Calu3 (cell line): Measurements from ENCODE around the gene ITPKA. TPM values are rescaled to one million over a fixed set of nuclear protein-coding genes. Genes with fewer than 3 reads are reported as not detected.

Source experiments
- BruUV-seq: library from RNA; stranded (reverse); fragments of 400-500 nt; replicated peaks from 2 replicates; lab custom pipeline; 2021; lab: Mats Ljungman, UMichigan
- CTCF ChIA-PET: fragments of 300-600 bp; sonication (Branson Sonifier 250); formaldehyde crosslinking; loops from one replicate; lab custom pipeline; 2022; ENCODE audit warnings: antibody characterized with exemption; lab: Charles Lee
- DNase-seq: peaks from one replicate; pipeline ENCODE4 v3.0.0; 2022
- H3K27ac Mint-ChIP-seq: one replicate; pipeline ENCODE4 v1.8.0; 2022; ENCODE audit warnings: mixed read lengths; ENCODE audit not compliant: unreplicated experiment
- H3K27me3 Mint-ChIP-seq: one replicate; pipeline ENCODE4 v1.8.0; 2022; ENCODE audit warnings: mixed read lengths; ENCODE audit not compliant: unreplicated experiment
- H3K36me3 Mint-ChIP-seq: one replicate; pipeline ENCODE4 v1.8.0; 2022; ENCODE audit warnings: mild to moderate bottlenecking, moderate library complexity, mixed read lengths; ENCODE audit not compliant: insufficient read depth, unreplicated experiment
- H3K4me1 Mint-ChIP-seq: one replicate; pipeline ENCODE4 v1.8.0; 2022; ENCODE audit warnings: mild to moderate bottlenecking, low read depth, mixed read lengths; ENCODE audit not compliant: unreplicated experiment
- H3K4me3 Mint-ChIP-seq: one replicate; pipeline ENCODE4 v1.8.0; 2022; ENCODE audit warnings: mild to moderate bottlenecking, low read depth, moderate library complexity, mixed read lengths; ENCODE audit not compliant: unreplicated experiment
- H3K9me3 Mint-ChIP-seq: one replicate; pipeline ENCODE4 v1.8.0; 2022; ENCODE audit warnings: low read depth, mixed read lengths; ENCODE audit not compliant: unreplicated experiment
- CTCF ChIP-seq: fragments of 200-600 bp; IDR thresholded peaks from one replicate; pipeline ENCODE4 v1.8.0; 2022; ENCODE audit warnings: antibody characterized with exemption; ENCODE audit not compliant: unreplicated experiment
- intact Hi-C: fragments of 100-400 bp; cut with micrococcal nuclease; formaldehyde crosslinking; loops from one replicate; pipeline ENCODE4 v1.10.0; 2022; ENCODE audit not compliant: unreplicated experiment
- total RNA-seq: library from RNA; stranded (reverse); gene quantifications from 2 replicates; pipeline ENCODE4 v1.2.3, GENCODE V29; 2022

ITPKA gene
- total RNA-seq, 1 experiment from 2014 or later = 0.68 TPM

GRCh38 chr15:41521614-41522013 is 27.9 kb downstream of the ITPKA start:
- no TSS peak for BruUV-seq
- no peak for DNase-seq
- Mint-ChIP-seq H3K27me3 (no peaks in the 10 kb centered on the region), H3K36me3 (peaks cover 22% of the 10 kb centered on the region), H3K4me3 (no peak overlapping the region), H3K9me3 (no peaks in the 10 kb centered on the region), H3K27ac (no peak overlapping the region), H3K4me1 (no peaks in the 10 kb centered on the region)
- intact Hi-C loops = no loop called here
- CTCF ChIA-PET = no interaction called here
- no peak for TF ChIP-seq CTCF

DNA sequence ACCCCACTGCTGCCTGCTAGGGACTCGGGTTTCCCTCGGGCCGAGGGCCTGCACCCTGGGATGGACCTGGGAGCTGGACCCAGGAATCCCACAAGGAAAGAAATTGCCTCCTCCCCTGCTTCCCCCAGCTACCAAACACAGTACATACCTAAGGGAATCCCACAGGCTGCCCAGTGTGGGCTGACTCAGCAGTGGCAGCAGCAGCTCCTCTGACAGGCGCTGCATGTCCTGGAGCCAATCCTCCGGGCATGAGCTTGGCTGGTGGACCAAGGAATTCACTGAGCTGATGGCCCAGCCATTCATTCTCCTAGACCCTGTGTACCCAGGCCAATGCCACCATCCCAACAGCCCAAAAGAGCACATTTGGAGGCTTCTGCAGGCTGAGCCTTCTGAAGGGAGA is 29.4 kb downstream of the ITPKA start:
- TF ChIP-seq CTCF = no peak
- Mint-ChIP-seq H3K36me3 (peaks cover 12% of the 10 kb centered on the region), H3K27me3 (no peaks in the 10 kb centered on the region), H3K27ac (no peak overlapping the region), H3K4me3 (no peak overlapping the region), H3K9me3 (no peaks in the 10 kb centered on the region), H3K4me1 (no peaks in the 10 kb centered on the region)
- CTCF ChIA-PET = no interaction called here
- intact Hi-C loops = no loop called here
- no peak for DNase-seq
- BruUV-seq = no TSS peak

- H3K36me3 Mint-ChIP-seq = peaks cover 9% of the 10 kb centered on the region
- no peaks in the 10 kb centered on the region for H3K4me1 Mint-ChIP-seq
- no peaks in the 10 kb centered on the region for H3K9me3 Mint-ChIP-seq
- intact Hi-C loops = no loop called here
- no TSS peak for BruUV-seq
- no peak overlapping the region for H3K4me3 Mint-ChIP-seq
- no peaks in the 10 kb centered on the region for H3K27me3 Mint-ChIP-seq
- DNase-seq = no peak
- no peak for TF ChIP-seq CTCF
- CTCF ChIA-PET = no interaction called here
- H3K27ac Mint-ChIP-seq = no peak overlapping the region
Measured at GRCh38 chr15:41530363-41530956, 36.8 kb downstream of the ITPKA start.

- no peaks in the 10 kb centered on the region for H3K27me3 Mint-ChIP-seq
- CTCF ChIA-PET = no interaction called here
- intact Hi-C loops = no loop called here
- no peak overlapping the region for H3K4me3 Mint-ChIP-seq
- H3K4me1 Mint-ChIP-seq = no peaks in the 10 kb centered on the region
- no peak for DNase-seq
- no peak for TF ChIP-seq CTCF
- H3K27ac Mint-ChIP-seq = no peak overlapping the region
- no peaks in the 10 kb centered on the region for H3K36me3 Mint-ChIP-seq
- BruUV-seq = no TSS peak
- H3K9me3 Mint-ChIP-seq = no peaks in the 10 kb centered on the region
Measured at GRCh38 chr15:41535544-41535943, 41.9 kb downstream of the ITPKA start.
